ENCODE results near the gene CELF5. TPM values are rescaled to one million over a fixed set of nuclear protein-coding genes. Genes with fewer than 3 reads are reported as not detected.

The CELF5 gene
- total RNA-seq, 2 experiments from 2014 or later, result 0.13 TPM; not detected in 1

DNA sequence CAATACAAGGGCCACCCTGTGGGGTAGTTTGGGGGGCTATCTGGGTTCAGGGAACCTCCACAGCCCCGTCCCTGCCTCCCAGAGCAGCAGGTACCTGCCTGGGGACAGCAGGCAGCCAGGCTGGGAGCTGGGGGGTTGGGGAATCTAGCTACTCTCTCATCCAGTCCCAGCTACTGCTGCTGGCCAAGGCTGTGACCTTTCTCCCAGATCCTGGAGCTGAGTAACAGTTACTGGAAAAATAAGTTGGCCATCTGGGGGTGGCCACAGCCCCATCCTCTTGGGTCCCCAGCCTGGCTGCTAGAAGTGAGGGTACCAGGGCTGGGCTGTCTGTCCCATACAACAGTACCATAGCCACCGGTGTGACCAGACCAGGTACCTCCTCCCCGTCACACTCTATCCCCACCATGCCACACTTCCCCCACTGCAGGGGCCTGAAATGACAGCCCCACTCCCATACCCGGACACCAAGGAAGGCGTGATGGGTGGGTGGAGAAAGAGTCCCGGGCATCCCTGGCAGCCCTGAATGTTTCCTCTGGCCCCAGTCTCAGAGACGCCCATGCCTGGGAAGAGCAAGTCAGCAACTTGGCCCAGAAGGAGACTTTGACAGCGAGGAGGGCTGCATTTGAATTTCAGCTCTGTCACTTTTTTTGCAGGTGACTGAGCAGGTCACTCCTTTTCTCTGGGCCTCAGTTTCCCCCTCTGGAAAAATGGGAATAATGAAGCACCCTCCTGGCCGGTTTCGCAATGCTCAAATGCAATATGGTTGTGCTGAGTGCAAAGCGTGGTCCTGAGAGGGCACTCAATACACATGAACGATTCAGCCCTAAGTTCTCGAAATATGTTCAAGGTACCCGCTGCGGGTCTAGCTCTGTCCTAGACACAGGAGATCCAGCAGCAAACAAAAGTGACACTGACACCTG, 111.2 kb downstream of the CELF5 start:
- POLR2A ChIA-PET, result no interaction called here
- intact Hi-C loops (cut with micrococcal nuclease; ENCODE audit: unreplicated experiment), result no loop called here
- Histone ChIP-seq H3K4me3 (ENCODE audit: low read depth, low read length, poor library complexity, severe bottlenecking) (no peak overlapping the region), H3K27ac (ENCODE audit: low read depth, low read length, poor library complexity, severe bottlenecking) (no peak overlapping the region), H3K36me3 (ENCODE audit: insufficient read depth, low read length) (no peaks in the 10 kb centered on the region), H3K4me2 (ENCODE audit: low read length) (no peak overlapping the region), H3K79me2 (ENCODE audit: insufficient read depth, low read depth, low read length) (no peaks in the 10 kb centered on the region), H3K9me3 (ENCODE audit: low read length) (no peaks in the 10 kb centered on the region), H4K20me1 (ENCODE audit: insufficient read depth, low read length) (no peaks in the 10 kb centered on the region), H2AFZ (ENCODE audit: low read length) (no peak overlapping the region), H3K9me2 (ENCODE audit: insufficient read depth, low read length) (no peaks in the 10 kb centered on the region), H3K4me1 (ENCODE audit: insufficient read depth, low read length, poor library complexity, severe bottlenecking) (no peaks in the 10 kb centered on the region)
- BruUV-seq (replicated peaks), result no TSS peak
- CTCF ChIA-PET (ENCODE audit: unreplicated experiment), result no interaction called here
- TF ChIP-seq, protein P1, sequence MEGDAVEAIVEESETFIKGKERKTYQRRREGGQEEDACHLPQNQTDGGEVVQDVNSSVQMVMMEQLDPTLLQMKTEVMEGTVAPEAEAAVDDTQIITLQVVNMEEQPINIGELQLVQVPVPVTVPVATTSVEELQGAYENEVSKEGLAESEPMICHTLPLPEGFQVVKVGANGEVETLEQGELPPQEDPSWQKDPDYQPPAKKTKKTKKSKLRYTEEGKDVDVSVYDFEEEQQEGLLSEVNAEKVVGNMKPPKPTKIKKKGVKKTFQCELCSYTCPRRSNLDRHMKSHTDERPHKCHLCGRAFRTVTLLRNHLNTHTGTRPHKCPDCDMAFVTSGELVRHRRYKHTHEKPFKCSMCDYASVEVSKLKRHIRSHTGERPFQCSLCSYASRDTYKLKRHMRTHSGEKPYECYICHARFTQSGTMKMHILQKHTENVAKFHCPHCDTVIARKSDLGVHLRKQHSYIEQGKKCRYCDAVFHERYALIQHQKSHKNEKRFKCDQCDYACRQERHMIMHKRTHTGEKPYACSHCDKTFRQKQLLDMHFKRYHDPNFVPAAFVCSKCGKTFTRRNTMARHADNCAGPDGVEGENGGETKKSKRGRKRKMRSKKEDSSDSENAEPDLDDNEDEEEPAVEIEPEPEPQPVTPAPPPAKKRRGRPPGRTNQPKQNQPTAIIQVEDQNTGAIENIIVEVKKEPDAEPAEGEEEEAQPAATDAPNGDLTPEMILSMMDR (conservative IDR thresholded peaks at IDR 0.05; ENCODE audit: low read length), result no peak
- TF ChIP-seq EZH2phosphoT487 (IDR thresholded peaks at IDR 0.05; ENCODE audit: borderline replicate concordance, low read depth, low read length), result no peak
- no peak for DNase-seq (ENCODE audit: low spot score)

DNA sequence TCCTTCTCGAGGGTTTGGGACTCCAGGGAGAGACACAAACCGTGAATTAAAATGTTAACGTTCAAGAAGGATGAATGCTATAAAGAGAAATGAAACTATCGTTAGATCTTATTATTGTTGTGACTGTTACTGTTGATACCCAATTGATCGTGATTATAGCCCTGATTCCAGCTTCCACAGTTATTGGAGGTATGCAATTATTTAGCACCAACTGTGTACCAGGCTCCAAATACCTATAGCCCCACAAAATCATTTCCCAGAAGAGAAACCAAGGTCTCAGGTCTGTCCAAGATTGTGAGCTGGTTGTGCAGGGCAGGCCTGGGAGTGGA, 111.9 kb downstream of the CELF5 start:
- no peak for DNase-seq (ENCODE audit: low spot score)
- Histone ChIP-seq H3K27ac (ENCODE audit: low read depth, low read length, poor library complexity, severe bottlenecking) (no peak overlapping the region), H4K20me1 (ENCODE audit: insufficient read depth, low read length) (no peaks in the 10 kb centered on the region), H3K4me1 (ENCODE audit: insufficient read depth, low read length, poor library complexity, severe bottlenecking) (no peaks in the 10 kb centered on the region), H3K9me3 (ENCODE audit: low read length) (no peaks in the 10 kb centered on the region), H3K79me2 (ENCODE audit: insufficient read depth, low read depth, low read length) (no peaks in the 10 kb centered on the region), H2AFZ (ENCODE audit: low read length) (no peak overlapping the region), H3K9me2 (ENCODE audit: insufficient read depth, low read length) (no peaks in the 10 kb centered on the region), H3K4me3 (ENCODE audit: low read depth, low read length, poor library complexity, severe bottlenecking) (no peak overlapping the region), H3K36me3 (ENCODE audit: insufficient read depth, low read length) (no peaks in the 10 kb centered on the region), H3K4me2 (ENCODE audit: low read length) (no peak overlapping the region)
- POLR2A ChIA-PET, result no interaction called here
- intact Hi-C loops (cut with micrococcal nuclease; ENCODE audit: unreplicated experiment), result no loop called here
- TF ChIP-seq EZH2phosphoT487 (IDR thresholded peaks at IDR 0.05; ENCODE audit: borderline replicate concordance, low read depth, low read length), result no peak
- TF ChIP-seq, protein P1 (conservative IDR thresholded peaks at IDR 0.05; ENCODE audit: low read length), result no peak
- no TSS peak for BruUV-seq (replicated peaks)
- CTCF ChIA-PET (ENCODE audit: unreplicated experiment), result no interaction called here

Data from OCI-LY7 (cell line).